Right renal pelvis (tissue), 4 donors: ENCODE results near the gene MGLL. TPM values are rescaled to one million over a fixed set of nuclear protein-coding genes. Genes with fewer than 3 reads are reported as not detected.

Experiments
- DNase-seq, 4 donors: peaks; one replicate each; pipeline ENCODE4 v3.0.0-alpha.2; 2013; ENCODE audit warnings: low read depth in 4 of 4, low spot score in 3 of 4, missing footprints in 1 of 4
- polyA plus RNA-seq, 4 donors: library from polyadenylated mRNA; unstranded; fragments of 120-200 nt; gene quantifications; one replicate each; pipeline ENCODE4 v1.2.1, GENCODE V29; 2013; ENCODE audit not compliant: insufficient read length in 4 of 4

Gene MGLL
- polyA plus RNA-seq, 4 donors = 25.4 to 29.3 (median 27.0) TPM

DNA sequence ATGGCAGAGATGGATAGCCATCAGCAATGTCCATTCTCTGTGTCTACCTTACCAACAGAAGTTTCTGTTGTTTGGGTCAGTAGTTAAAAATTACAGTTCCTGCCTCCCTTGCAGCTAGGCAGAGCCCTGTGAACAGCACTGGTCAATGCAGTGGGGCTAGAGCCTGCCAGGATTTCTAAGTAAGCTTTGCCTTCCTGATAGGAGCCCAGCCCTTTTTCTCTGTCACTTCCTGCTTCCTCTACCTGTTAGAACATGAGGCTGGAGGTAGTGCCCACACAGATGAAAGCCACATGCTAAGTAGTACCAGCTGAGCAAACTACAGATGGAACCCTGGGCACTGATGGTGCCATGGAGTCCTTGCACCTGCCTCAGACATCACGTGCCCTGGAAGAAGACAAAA is 45.0 kb downstream of the MGLL start:
- DNase-seq = no peak

DNA sequence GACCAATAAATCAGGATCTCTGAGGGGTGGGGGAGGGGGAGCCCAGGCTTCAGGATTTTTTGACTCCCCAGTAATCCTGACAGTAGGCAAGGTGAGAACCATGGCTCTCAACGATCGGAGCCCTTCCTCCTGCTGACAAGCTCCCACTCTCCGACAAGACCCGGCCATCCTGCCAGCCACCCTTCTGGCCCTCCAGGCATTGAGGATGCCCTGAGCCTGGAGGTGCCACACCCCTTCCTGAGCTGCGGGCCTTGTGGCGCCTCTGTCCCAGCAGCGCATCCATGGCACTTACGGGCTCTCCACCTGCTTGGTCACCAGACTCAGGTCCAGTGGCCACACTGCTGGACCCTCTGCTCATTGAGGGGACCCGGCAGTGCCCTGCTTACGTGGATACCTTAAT is 46.0 kb downstream of the MGLL start:
- DNase-seq = no peak

DNA sequence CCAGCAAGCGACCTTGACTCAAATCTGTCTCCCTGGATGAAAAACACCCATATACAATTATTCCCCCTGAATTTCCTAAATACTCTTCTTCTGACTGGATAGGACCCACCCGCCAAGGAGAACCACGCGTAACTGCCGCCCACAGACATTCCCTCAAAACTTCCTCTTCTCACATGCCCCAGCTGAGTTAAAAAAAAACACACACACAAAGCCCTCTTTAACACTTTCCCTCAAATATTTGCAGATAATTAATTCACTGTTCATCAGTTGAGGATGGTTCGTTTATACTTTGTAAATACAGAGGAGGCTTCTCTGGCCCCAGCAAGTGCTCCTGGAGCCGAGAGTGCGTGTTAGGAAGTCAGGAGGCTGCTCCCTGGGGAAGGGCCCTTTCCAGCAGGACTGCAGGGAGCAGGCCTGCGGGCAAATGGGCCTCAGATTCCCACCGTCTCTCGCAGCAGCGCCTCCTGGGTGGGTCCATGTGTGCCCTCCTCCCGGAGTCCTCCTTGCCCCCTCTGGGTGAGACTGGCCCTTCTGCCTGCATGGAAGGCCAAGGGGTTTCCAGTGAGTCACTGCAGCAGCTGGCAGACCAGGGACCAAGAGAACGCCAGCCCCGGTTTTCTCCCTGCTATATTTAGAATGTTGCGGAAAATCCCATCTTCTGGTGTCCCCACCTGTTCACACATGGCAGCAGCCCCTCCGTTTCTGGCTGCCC is 46.8 kb downstream of the MGLL start:
- DNase-seq = no peak

DNA sequence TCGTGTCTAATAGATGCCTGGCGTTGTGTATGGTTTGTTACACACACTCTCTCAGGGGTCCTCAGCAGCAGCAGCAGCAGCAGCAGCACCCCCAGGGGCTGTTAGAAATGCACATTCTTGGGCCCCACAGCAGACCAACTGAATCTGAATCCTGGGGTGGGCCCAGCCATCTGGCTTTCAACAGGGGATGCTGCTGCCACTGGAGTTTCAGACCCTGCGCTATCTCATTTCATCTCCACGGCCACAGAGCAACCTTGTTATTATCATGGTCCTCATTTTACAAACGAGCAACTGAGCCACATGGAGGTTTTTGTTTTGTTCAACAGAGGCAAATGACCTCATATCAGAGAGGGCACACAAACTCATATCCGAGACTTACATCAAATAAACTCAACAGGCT is 47.7 kb downstream of the MGLL start:
- no peak for DNase-seq

DNA sequence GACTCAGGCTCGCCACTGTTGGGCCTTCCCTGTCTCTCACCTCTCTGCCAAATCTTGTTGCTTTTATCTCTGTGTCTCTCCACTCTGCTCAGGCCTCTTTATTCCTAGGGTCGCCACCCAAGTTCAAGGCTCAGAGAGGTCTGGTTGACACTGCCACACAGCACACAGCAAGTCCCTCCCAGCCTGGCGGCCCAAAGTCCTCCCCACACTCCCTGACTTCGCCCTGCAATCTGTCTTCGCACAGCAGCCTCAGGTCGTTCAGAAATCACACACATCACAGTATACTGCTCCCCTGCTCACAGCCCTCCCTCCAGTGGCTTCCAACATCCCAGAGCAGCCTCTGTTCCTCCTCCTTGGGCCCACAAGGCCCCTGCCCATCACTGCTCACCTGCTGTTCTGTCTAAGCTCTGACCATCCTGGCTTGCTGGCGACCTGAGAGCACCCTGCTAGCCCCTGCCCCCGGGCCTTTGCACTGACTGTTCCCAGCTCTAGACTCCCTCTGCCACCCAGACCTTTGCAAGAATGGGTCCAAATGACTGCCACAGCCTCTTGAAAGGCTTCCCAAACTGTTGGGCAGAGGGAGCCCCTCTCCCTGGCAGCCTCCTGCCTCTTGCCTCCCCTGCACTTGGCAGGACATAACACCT is 48.4 kb downstream of the MGLL start:
- no peak for DNase-seq

DNA sequence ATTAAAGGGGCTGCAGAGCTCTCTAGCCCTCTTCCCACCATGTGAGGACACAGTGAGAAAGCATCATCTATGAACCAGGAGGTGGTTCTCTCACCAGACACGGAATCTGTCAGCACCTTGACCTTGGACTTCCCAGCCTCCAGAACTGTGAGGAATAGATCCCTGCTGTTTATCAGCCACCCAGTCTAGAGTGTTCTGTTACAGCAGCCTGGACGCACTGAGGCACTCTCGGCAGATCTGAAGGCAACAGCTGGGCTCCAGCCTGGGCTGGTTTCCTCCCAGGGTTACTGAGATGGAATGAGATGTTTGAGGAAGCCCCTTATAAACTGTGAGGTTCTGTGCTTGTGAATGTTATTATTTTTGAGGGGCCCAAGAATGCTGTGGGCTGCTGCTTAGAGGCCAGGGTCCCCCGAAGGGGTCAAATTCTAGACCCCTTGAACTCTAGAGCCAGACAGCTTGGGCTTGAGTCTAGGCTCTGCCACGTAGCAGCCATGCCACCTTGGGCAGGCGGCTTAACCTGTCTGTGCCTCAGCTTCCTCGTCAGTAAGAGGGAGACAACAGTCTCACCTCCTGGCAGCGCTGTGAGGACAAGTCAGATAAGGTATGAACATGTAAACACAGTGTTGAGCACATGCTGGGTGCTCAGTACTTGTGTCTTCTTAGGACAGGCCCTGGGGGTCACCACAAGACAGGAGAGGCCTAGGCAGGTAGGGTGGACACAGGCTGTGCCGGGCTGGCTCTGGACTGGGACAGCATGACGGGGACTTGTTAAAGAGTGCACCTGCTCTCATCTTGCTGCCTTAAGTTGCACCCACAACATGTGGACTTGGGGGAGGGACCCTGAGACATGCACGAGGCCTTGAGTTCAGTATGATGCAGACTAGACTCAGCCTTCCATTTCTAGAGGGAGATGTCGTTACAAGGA is 49.2 kb downstream of the MGLL start:
- no peak for DNase-seq

DNA sequence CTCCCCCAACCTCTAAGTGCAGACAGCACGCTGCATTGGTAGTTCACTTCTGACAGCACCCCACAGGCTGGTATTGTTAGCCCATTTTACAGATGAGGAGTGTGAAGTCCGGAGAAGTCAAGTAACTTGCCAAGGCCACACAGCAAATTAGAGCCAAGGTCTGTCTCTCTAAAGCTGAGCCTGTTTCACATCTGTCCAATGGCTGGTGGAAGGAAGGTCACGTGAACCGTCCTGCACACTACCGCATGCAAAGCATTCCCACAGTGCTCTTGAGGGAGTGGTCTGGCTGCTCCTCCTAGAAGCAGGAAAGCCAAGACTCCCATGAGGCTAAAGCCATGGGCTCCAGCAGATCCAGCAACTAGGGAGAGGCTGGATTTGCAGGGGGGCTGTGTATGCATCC is 50.0 kb downstream of the MGLL start:
- DNase-seq = no peak

DNA sequence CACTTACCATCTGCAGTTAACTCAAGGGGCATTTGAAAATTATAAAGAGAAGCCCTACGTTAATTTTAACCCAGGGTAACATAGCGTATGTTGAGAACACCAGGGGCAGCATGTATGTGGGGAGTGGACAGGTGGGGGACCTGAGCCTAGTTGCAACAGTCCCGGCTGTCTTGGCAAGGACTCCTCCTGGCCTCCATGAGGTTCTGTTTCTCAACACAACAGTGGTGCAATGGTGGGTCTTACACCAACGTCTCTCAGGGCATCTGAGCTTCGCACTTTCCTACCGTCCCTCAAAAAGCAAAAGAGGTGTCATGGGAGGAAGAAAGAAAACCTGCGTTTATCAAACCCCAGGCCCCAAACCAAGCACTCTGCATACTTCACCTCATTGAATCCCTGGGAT is 50.6 kb downstream of the MGLL start:
- DNase-seq = no peak

DNA sequence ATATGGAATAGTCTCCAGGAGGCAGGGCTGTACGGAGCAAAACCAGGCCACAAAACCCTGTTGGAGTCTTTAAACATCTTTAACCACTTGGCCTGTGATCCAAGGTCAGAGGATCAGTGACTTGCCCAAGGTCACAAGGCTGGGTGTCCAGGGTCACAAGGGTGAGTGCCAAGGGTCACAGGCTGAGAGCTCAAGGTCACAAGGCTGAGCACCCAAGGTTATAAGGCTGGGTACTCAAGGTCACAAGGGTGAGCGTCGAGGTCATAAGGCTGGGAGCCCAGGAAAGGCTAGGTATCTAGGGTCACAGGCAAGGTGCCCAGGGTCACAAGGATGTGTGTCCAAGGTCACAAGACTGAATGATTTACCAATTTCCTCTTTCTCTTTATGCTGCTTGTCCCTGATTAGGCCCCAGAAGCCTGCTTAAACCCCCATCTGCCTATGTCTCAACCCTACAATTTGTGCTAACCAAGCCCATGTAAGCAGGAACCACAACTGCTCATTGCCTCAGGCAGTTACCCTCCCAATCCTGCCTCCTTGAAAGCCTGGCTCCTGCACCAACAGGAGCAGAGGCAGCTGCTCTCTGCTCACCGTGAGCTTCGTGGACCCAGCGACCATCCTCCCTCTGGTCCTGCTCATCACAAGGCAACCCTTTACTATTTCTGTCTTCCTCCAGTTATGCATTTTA is 51.5 kb downstream of the MGLL start:
- no peak for DNase-seq

DNA sequence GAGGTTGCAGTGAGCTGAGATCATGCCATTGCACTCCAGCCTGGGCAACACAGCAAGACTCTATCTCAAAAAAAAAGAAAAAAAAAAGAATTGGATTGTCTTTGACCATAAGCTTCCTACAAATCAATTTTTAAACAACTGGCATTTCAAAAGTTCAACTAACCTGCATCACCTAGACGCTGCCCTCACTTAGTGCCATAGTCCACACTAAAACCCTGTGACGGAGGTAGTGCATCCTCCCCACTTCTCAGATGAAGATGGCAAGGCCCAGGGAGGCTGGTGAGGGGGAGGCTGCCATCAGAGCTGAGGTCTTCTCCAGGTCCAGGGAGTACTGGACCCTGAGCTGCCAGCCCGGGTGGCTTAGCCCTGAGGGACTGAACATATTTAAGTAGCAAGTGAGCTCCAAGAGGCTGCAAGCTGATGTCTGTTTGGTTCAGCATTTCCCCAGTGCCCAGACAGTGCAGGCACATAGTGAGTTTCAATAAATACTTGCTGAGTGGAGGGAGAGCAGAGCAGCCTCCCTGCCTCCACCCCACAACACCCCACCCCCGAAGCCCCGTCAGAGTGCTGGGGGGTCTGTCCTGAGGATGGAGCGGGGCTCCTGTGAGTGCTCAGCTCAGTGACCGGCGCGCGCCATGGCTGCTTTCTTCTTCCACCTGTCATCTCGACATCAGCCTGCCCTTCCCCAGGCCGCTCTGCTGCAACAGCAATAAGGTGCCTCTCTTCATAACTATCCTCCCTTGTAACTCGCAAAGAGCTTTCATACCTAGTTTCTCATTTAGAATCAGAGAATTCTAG is 52.8 kb downstream of the MGLL start:
- DNase-seq = no peak

DNA sequence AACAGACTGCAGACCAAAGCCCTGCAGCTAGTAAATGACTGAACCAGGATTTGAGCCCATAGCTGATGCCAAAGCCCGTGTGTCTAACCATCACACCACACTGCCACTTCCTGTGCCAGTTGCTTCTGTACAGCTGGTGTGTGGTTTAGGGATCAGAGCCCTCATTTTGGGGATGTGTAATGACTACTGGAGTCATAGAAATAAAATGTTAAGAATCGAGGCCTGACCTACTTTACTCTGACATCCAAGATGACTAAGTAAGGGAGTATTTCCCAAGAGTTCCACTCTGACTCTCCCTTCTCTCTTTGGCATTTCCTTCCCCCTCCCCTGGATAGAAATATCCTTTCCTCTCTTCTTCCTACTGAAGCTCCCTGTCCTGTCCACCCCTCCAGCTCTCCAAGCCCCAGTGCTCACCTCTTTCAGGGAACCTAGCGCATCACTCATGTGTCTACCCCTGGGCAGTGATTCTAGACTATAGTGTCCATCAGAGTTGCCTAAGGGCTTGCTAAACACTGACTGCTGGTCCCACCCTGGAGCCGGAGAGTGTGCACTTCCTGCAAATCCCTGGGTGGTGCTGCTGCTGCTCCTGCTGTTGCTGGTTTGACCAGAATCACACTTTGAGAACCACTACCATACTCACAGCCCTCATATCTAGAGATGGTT is 53.8 kb downstream of the MGLL start:
- no peak for DNase-seq

DNA sequence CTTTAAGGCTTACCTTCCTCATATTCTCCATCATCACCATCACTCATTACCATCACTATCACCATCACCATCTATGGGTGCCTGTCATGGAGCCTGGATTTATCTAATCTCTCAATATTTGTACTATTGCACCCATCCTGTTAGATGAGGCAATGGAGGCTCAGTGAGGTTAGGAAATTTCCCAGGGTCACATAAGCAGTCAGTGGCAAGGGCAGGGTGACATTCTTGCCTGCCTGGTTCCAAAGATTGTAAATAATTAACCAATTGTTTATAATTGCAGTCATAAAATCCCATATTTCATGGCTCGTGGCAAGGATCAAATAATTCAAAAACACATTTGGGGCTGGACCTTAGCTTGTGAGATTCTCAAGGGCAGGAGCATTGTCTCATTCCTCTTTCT is 55.2 kb downstream of the MGLL start:
- DNase-seq = no peak

DNA sequence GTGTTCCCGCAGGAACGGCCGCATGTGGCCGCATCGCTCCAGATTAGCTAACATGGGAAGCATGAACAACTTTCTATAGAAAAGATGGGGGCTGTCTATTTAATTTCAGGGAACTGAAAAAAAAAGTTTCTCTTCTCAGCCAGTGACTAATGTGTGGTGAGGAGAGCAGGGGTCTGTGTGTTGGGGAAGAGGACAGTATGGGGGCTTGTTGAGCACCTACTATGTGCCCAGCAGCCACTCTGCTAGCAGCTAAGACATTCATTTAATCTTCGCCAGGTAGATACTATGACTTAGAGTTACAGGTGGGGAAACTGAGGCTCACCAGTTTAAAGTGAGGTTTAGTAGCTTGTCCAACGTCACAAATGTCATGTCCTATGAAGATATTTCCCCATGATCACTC is 56.6 kb downstream of the MGLL start:
- DNase-seq = no peak

DNA sequence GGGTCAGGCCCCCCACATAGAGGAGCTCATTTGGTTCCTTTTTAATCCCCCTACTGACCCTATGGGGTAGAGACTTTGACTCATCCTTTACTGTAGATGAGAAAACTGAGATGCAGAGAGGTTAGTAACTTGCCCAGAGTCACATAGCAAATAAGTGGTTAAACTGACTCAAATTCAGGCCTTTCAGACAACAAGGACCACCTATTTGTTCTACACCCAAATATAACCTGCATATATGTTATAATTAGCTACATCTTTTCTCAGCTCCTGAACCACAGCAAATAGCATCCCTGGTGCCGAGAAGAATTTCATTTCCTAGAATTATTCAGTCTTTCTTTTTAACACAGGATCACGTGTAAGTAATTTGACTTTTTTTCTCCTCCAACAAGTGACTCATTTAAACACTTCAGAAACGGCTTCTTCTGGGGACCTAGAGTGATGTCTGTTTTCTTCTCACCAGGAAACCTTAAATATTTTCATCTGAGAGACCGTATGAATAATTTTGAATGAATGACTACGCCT is 57.4 kb downstream of the MGLL start:
- DNase-seq = no peak

DNA sequence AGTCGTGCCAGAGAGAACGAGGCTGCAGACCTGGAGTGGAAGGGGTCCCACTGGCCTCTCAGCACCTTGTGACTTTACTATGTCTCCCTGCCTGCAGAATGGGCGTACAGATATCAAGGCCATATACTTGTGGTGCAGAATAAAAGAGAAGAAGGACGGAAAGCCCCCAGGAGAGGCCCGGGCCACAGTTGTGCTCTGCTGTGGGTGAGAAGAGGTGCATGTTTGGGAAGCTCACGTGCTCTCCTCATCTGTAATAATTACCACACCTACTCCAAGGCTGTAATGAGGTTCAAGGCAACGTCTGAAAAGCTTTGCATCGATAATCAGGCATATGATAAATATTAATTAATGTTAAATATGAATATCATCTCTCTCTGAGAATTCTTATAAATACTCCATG is 58.0 kb downstream of the MGLL start:
- no peak for DNase-seq

DNA sequence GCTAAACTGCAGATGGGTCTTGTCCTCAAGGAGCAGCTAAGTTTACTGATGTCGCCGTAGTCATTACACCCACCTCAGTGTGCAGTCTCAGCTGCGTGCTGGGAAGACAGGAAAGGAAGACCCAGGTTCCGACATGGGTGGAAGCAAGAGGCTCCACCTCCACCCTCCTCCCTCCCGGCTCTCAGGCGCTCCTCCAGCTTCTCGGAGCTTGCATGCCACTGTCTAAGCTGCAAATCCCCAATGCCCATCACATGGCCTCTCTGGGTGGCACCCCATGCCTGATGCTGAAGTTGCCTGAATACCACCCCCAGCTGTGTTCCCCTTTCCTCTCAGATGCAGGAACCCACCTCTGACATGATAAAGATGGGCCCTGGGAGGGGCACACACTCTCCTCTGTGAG is 58.5 kb downstream of the MGLL start:
- no peak for DNase-seq

DNA sequence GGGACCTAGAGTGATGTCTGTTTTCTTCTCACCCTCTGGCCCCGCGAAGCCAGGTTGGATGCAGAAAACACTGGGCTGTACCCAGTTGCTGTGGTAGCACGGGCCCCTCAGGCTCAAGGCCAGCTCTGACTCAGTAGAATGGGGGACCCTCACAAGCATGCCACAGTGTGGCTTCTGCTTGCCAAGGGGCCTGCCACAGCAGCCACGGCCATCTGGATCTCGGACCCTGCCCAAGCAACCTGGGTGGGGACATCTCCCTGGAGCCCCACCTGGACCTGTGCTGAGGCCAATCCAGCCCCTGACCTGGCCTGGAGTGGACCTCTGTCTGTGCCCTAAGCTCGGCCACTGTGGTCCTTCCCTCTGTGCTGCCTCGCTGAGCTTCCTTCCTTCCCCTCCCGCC is 59.0 kb downstream of the MGLL start:
- DNase-seq = no peak

DNA sequence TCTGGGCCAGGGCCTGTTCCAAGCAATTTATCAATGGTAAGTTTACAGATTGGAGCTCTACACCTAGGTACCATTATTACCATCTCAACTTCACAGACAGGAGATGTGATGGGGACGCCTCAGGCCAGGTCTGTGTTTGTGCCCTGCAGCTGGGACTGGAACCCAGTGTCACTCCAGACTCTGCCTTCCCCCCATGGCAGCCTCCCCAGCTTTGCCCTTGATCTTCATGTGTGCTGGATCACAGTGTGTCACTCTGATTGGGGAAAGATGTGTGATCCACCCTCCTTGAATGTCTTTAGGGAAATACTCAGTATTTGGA is 59.6 kb downstream of the MGLL start:
- DNase-seq = no peak

DNA sequence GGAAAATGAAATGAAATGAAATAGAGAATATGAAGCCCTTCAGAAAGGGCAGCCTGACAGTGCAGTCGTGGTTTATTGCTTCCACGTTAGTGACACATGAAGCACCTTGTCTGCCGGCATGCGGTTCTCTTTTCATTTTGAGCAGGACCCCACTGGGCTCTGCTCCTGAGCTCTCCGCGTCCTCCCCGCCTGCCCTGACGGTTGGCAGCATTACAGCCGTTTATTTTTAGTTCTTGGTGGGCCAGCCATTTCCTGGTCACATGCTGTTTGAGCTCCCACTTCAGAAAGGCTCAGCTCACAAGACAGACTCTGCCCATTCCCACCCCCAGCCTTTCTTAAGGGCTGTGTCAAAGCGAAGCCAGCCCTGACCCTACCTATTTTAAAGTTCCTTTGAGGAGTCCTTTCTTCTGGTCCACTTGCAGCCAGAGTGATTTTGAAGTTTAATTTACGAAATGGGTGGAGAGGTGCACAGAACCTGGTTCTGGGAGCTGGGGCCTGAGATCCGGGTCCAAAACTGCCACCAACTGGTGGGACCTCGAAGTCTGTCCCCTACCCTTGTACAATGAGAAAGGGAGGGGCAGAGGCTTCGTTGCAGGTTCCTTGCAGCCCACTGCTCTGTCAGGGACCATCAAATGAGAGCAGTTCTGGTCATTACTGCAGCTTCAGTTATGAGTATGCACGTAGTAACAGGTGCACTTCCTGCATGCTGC is 60.1 kb downstream of the MGLL start:
- no peak for DNase-seq
